NOMO-1 treated with dmso at 0.1 percent for 144 hours (cell line): ENCODE measurements around the gene CTSH.
"Not testable (repeated sequence)": the region's sequence is repeated elsewhere in the genome, so short reads cannot be mapped to it uniquely, and the experiment has no call there.

Experiments
- DNase-seq: peaks from one replicate; lab custom pipeline; 2025; ENCODE audit not compliant: unreplicated experiment; lab: John Stamatoyannopoulos, UW

Gene CTSH

DNA sequence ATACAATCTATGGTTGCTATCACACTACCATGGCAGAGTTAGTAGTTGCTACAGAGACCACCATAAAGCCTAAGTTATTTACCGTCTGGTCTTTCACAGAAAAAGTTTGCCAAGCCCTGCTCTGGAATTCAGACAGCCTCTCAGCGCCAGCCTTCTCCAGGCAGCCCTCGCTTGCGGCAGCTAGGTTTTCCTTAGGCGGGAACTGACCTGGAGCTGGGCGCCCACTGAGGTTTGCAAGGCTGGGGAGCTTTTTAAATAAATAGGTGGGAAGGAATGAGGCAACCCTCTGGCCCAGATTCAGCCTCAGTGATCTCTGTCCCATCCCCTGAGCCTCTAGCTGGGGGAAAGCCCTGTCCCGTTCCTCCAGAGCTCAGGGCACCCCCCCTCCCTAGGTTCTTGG, 1.2 kb downstream of the CTSH start:
- DNase-seq = no peak

DNA sequence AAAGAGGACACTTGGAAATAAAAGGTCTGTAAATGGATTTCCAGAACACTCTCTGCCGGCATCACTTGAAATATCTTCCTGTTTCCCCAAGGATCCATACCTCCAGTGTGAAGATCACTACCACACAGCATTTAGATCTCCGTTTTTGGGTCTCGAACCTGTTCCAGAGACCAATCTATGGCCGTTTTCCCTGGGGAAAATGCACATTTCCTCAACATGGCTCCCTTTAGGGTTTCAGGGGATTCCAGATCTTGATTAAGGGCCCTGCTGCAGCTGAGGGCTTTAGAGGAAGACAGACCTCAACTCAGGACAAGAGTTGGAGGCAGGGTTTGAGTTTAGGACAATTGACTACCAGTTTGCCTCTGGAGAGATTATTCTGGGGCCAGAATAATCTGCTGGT, 2.1 kb downstream of the CTSH start:
- no peak for DNase-seq

DNA sequence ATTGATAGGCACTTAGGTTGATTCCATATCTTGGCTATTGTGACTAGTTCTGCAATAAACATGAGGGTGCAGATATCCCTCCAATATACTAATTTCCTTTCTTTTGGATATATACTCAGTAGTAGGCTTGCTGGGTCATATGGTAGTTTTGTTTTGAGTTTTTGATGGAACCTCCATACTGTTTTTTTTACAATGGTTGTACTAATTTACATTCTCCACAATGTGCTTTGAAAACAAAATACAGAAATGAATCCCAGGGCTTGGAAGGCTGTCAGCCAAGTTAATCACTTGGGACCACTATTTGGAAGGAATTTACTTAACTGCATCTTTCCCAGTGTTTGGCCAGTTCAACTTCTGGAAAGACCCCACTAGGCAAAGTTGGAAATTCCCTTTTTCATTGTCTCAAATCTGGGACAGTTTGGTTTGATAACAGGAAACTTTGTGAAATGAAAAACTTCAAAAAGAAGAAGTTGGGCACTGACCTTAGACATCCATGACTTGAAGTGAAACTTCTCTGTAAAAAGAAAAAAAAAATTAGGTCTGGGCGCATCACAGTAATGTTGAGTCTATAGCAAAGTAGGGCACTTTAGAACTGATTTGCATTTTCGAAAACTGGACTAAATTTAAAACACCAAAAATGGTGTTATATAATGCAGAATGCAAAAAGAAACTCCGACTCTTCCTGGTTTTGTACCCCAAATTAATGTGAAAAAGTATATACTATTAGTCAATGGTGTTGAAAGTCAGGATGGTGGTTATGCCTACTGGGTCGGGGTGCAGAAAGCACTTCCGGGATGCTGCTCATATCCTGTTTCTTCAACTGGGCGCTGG, 6.0 kb downstream of the CTSH start:
- DNase-seq = peak; percentile 78

DNA sequence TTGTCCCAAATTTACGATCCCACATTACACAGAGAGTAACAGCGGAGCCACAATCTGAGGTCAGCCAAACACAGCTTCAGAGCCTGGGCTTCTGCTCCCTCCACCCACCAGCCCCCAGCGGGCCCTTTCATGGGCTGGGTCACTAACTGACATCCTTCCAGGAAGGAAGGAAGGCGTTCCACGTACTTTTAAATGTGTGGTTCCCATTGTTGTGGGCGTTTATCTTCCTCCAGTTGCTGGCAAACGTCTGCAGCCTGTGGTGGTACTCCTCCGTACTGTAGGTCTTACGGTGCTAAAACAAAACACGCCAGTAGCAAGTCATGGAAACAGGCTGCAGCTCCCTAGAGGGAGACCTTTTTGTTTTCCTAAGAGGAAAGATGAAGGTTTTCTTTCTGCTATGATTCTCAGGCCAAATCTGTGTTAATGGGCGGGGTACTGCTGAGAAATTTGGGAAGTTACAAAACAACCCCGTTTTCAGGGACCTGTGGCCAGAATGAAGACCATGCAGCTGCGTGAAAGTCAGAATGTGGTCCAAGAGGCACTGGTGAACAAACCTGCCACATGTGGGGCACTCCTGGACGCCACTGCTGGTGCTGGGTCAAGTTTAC, 7.6 kb downstream of the CTSH start:
- DNase-seq = no peak

DNA sequence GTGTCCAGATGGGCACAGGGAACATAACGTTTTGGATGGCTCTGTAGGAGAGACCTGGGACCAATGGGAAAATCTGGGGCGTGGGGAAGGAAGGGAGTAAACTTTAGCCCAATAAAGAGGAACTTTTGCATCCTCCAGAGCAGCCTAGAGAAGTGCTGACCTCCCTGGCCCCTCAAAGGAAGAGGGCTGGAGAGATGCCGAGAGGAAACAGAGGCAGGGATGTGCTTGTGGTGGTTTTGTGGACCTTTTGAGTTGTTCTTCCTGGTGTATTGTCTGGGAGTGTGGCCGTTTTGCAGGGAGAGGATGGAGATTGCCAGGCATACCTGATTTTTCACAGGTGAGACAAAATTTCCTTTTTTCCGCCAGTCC, 10.2 kb downstream of the CTSH start:
- DNase-seq = no peak

DNA sequence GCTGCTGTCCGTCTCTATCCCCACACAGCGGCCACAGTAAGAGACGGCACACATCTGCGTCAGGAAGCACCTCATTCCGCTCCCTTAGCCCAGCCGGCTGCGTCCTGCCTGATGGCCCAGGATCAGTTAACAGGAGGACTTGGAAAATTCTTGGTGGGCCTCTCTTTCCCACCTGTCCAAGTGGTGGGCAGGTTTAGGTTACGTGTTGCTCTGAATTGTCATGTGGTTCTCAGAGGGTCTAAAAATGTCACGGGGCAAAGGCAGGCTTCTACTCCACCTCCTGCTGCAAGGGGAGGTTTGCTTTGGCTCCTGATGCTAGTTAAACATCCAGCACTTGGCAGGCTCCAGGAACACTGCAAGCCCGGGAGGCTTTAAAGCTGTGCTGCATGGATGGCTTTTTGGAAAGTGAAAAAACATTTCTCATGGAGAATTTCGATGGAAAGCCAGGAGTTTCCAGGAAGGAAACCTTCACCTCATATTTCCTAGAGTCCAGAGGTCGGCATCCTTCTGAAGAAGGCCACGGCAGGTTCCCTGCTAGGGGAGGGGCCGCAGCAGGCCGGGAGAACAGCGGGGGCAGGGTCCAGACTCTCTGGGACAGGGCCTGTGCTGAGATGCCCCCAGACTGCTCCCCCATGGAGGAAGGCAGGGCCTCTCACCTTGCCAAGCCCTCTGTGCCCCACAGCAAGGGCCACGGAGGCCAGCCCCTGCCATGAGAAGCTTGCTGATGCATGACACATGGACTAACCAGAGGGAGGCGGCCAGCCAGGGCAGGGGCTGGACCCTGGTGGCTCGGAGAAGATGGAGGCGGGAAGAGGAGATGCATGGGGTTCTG, 10.8 kb downstream of the CTSH start:
- DNase-seq = no peak

DNA sequence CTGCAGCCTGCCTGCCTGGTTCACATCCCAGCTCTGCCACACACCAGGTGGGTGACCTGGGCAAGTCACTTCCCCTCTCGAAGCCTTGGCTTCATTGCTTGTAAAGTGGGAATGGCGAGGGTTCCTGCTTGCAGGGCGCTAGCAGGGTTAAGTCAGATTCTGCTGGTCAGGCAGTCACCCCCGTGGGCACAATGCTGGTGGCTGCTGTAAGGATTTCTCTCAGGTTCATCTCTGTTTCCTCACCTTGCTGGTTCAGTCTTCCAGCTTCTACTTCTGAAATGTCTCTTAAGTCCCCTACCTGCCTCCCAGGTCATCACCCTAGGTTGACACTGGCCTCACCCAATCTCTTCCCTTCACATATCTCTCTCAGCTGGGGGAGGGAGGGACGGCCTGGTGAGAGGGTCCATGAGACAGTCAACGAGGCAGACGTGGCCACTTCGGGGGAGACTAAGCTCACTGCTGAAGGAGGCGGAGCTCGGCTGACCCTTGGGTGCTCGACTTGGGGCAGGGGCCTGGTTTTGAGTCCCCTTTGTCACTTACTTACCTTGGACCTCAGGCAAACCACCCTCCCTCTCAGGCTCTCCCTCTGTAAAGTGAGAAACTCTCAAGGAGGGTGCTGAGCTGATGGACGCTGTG, 11.5 kb downstream of the CTSH start:
- no peak for DNase-seq

DNA sequence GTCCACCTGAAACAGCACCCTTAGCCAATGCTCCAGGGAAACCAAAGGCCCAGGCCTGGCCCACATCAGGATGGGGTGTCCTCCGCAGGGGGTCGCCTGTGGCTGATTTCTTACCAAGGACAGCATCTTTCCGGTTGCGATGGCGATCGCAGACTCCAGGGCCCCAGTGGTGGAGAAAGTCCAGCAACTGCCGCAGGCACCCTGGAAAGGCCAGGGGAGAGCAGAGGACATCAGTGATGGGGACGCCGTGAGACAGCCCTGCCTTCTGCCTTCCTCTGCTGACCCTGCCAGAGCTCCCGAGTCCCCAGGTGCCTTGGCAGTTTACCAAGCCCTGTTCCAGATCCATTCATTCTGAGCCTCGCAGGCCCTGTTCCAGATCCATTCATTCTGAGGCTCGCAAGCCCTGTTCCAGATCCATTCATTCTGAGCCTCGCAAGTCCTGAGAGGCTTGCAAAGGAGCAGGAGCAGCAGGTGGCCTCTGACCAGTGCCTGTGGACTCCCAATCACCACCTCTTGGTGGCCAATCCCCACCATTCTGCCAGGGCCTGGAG, 12.5 kb downstream of the CTSH start:
- no peak for DNase-seq

DNA sequence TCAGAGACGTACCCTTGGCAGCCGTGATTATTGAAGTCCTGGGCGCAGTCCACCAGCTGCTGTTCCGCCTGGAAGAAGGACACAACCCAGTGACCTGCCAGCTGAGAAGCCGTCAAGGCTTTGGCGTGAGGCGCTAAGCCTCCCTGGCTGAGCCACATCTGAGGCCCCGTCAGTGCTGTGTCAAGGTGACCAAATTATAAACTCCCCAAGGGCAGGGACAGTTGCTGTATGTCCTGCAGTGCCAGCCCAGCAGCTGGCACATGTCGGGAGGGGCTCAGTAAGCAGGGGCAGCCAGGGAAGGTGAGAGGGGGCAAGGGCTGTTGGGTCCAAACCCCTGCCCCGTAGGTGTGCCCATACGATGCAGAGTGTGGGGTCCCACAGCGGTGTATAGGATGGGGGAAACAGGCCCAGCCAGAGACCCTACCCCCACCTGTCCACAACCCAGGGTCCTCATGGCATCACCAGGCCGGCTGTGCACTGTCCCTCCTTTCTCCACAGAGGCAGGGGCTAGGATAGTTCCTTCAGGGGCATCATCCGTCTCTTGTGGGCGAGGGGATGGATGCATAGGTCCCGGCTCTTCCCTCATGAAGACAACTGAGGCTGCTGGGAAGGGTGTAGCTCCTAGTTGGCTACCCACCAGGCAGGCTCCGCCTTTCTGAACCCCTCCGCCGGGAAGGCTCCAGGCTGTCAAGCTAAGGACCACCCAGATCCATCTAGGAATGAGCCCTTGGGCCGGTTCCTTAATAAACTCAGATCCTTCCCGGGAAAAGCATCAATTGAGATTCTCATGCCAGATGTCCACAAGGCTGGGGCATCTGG, 13.2 kb downstream of the CTSH start:
- no peak for DNase-seq

DNA sequence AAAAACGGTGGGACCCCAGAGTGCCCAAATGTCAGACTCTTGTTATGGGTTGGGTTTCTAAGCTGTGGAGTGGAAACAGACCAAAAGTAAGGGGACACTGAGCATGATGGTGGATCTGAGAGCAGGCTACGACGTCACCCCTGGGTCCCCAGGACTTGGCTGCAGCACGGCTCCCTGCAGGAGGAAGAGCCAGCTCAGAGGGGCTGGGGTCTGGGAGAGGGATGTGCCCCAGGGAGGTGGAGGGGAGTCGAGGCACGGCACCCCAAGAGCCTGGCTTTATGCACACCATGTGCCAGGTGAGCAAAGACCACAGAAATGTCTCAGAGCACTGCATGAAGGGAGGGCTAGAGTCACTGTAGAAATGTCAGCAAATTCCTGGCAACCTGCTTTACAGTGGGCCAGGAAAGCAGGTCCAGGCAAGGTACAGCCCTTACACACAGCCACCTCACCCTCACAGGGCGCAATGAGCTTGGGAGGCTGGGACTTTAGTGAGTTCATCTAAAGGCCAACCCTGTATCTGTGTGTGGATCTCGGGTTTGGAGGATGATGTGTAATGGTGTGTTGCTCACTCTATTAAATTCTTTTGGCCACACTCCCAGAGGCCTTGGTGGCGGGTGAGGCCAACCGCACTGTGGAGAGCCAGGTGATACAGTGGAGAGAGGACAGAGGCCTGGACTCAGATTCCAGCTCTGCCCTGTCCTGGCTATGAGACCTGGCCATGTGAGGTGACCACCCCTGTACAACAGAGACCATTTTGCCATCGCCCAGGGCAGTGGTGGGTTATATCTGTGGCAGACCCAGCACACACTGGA, 14.1 kb downstream of the CTSH start:
- no peak for DNase-seq

DNA sequence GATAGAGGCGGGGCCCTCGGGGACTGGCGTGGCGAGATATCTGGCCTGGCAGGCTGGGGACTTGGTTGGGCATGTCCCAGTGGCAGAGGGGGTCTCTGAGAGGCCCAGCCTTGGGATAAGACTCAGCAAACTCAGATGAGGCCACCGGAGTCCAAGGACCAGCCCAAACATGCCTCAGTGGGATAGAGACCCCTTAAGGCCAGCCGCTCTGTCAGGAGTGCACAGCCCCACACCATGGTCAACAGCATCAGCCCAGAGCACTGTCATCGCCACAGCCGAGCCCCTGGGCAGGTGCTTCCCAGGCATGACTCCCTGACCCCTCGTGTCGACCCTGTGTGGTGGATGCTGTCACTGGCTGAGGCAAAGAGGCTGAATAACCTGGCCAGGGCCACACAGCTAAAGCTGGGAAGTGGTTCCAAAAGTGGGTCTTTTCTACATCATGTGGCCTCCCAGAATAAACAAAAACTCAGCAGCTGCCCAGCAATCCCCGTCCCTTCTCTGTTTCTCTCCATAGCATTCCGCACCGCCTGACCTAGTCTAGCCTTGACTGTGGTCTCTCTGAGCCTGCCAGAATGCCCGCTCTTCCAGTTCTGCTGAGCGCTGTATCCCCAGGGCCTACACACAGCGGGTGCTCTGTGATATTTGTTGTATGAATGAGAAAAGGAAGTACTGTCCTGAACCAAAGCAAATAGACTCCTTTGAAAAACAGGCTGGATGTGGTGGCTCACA, 15.1 kb downstream of the CTSH start:
- no peak for DNase-seq

DNA sequence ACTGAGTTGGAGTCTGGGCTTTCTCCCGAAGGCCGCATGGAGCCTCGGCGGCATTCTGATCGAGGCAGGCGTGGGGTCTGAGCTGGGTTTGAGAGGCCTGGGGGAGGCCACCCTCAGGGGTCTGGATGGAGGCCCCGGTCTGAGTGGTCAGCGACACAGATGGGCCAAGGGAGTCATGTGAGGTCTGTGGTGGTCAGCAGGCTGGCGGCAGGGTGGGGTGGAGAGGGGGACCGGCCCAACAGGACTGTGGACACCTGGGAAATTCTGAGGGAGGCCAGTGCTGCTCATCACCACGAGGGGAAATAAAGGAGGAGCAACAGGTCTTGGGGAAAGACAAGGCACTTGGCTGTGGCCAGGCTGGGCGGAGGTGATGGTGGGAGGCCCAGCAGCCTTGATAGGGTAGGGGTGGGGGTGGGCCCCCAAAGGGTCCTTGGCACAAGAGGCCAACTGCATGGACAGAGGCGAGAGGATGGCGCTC, 16.2 kb downstream of the CTSH start:
- DNase-seq = no peak

DNA sequence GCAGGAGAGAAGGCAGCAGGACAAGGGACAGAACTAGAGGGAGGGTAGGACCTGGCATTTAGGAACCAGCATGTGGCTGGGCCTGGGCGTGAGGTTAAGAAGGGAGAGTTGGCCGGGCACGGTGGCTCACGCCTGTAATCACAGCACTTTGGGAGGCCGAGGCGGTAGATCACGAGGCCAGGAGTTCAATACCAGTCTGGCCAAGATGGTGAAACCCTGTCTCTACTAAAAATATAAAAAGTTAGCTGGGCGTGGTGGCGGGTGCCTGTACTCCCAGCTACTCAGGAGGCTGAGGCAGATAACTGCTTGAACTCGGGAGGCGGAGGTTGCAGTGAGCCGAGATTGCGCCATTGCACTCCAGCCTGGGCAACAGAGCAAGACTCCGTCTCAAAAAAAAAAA, 16.7 kb downstream of the CTSH start:
- DNase-seq = not testable (repeated sequence)

DNA sequence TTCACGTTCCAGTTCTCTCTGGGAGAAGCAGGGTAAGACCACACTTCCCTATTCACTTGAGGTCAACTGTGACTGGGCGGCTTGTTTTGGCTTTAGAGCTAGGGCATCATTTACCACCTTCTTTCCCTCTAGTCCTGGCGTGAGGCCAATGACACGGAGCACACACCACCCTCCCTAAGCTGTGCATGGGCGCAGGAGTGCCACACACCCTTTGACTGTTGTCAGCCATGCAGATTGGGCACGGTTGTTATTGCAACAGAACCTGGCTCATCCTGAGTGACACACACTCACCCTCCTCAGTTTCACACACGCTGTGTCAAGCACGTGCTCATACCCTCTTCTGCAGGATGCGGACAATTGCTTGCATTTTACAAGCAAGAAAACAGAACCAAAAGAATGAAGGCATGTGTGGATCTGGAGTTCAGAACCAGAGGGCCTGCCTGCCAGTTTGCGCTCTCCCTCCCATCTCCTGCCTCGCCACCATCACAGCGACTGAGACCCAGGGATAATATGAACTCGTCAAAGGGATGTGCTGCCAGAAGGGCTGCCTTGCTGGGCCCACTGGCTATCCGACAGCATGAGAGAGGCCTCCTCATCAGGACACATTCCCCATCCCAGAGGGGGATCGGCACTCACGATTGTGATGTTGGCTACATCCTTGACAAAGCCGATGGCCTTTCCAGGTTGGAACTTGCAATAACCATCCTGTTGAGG, 17.6 kb downstream of the CTSH start:
- no peak for DNase-seq

DNA sequence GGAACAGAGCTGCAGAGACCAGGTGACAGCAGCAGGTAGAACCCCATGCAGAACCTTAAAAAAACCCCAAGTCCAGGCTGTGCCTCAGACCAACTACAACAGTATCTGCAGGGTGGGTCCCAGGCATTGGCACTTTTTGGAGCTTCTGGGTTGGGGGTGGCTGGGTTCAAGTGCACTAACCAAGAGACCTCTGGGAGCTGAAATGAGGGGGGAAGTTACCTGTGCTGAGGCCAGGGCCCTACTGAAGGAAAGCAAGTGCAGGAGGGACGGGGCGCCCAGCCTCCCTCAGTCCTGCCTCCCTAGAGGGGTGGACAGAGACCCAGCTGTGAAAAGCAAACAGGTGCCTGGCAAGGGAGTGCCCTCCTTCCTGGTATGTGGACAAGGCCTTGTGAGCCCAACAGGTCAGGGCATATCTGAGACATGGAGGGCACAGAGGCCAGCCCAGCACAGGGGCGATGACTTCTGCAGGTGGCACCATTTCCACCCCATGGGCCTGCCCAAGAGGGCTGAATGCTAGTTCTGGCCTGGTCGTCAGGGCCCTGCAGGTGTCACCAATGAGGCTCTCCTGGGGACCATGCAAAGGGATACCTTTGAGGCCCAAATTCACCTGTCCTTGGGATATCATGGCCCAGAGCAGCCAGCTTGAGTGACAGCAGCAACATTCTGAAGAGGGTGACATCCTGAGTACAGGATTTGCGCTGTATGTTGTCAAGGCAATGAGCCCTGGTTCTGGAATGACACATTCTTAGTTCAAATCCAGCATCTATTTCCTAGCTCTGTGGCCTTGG, 18.7 kb downstream of the CTSH start:
- no peak for DNase-seq

DNA sequence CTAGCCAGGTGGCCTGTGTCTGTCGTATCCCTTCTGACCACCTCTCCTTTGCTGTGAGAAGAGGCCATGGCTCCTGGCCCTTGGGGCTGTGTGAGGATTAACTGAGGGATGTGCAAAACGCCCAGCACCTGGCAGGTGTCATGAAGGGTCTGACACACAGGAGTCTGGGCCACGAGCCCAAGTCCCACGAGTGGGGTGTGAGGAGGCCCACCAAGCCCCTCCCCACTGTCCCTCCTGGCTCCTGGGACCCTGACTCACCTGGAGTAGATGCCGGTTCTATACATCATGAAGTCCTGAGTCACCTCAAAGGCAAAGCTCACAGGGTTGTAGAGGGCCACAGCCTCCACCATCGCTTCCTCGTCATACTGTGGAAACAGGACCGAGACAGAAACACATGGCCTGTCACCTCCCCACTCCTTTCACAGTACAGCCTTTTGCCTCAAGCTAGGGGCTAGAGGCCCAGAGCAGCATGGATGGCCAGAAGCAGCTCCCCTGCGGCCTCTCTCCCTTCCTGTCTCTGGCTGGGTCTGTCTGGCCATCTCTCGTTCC, 19.7 kb downstream of the CTSH start:
- no peak for DNase-seq
